ENCODE measurements around the gene PCDH18.

The PCDH18 gene

GRCh38 chr4:137476345-137476744 lies 55.9 kb downstream of the PCDH18 start:
- H3K27me3 ChIP-seq (ENCODE audit: insufficient read depth, low read length, poor library complexity), result no peaks in the 10 kb centered on the region
- H3K36me3 ChIP-seq (ENCODE audit: insufficient read depth, low read length), result no peaks in the 10 kb centered on the region
- no peak overlapping the region for H3K4me3 ChIP-seq (ENCODE audit: low read depth in 1 of 2, low read length in 2 of 2)
- H3K27ac ChIP-seq (ENCODE audit: low read length), result no peak overlapping the region
- no peak overlapping the region for H3K9ac ChIP-seq (ENCODE audit: low read depth, low read length)
- DNase-seq (no peak), ATAC-seq (ENCODE audit: insufficient read depth, low read depth) (no peak)
- no peak for TF ChIP-seq CTCF (IDR thresholded peaks at IDR 0.05; ENCODE audit: borderline replicate concordance, extremely low read depth, low read length, poor library complexity, severe bottlenecking)
- no peak for TF ChIP-seq EZH2 (IDR thresholded peaks at IDR 0.05; ENCODE audit: borderline replicate concordance, low read depth, low read length, severe bottlenecking)
- no peak overlapping the region for H3K4me2 ChIP-seq (ENCODE audit: insufficient read depth, low read length)
- H3K79me2 ChIP-seq (ENCODE audit: insufficient read depth, low read length), result no peaks in the 10 kb centered on the region
- H3K9me3 ChIP-seq (ENCODE audit: insufficient read depth, low read length, severe bottlenecking), result no peaks in the 10 kb centered on the region
- no peak overlapping the region for H2AFZ ChIP-seq (ENCODE audit: low read depth, low read length)
- no peaks in the 10 kb centered on the region for H3K4me1 ChIP-seq (ENCODE audit: insufficient read depth, low read length)
- H4K20me1 ChIP-seq (ENCODE audit: insufficient read depth, low read length), result no peaks in the 10 kb centered on the region

- Histone ChIP-seq H2AFZ (ENCODE audit: low read depth, low read length) (no peak overlapping the region), H4K20me1 (ENCODE audit: insufficient read depth, low read length) (no peaks in the 10 kb centered on the region), H3K4me1 (ENCODE audit: insufficient read depth, low read length) (no peaks in the 10 kb centered on the region), H3K27ac (ENCODE audit: low read length) (no peak overlapping the region), H3K27me3 (ENCODE audit: insufficient read depth, low read length, poor library complexity) (no peaks in the 10 kb centered on the region), H3K36me3 (ENCODE audit: insufficient read depth, low read length) (no peaks in the 10 kb centered on the region), H3K4me2 (ENCODE audit: insufficient read depth, low read length) (no peak overlapping the region), H3K4me3 (ENCODE audit: low read depth in 1 of 2, low read length in 2 of 2) (no peak overlapping the region), H3K9me3 (ENCODE audit: insufficient read depth, low read length, severe bottlenecking) (no peaks in the 10 kb centered on the region), H3K79me2 (ENCODE audit: insufficient read depth, low read length) (no peaks in the 10 kb centered on the region), H3K9ac (ENCODE audit: low read depth, low read length) (no peak overlapping the region)
- ATAC-seq (ENCODE audit: insufficient read depth, low read depth) (no peak), DNase-seq (no peak)
- TF ChIP-seq EZH2 (IDR thresholded peaks at IDR 0.05; ENCODE audit: borderline replicate concordance, low read depth, low read length, severe bottlenecking) (no peak), CTCF (IDR thresholded peaks at IDR 0.05; ENCODE audit: borderline replicate concordance, extremely low read depth, low read length, poor library complexity, severe bottlenecking) (no peak)
Measured at GRCh38 chr4:137474711-137475301, 57.5 kb downstream of the PCDH18 start.

- H3K79me2 ChIP-seq (ENCODE audit: insufficient read depth, low read length), result no peaks in the 10 kb centered on the region
- TF ChIP-seq CTCF (IDR thresholded peaks at IDR 0.05; ENCODE audit: borderline replicate concordance, extremely low read depth, low read length, poor library complexity, severe bottlenecking) (no peak), EZH2 (IDR thresholded peaks at IDR 0.05; ENCODE audit: borderline replicate concordance, low read depth, low read length, severe bottlenecking) (no peak)
- no peak overlapping the region for H3K27ac ChIP-seq (ENCODE audit: low read length)
- H3K4me3 ChIP-seq (ENCODE audit: low read depth in 1 of 2, low read length in 2 of 2), result no peak overlapping the region
- H3K4me2 ChIP-seq (ENCODE audit: insufficient read depth, low read length), result no peak overlapping the region
- H2AFZ ChIP-seq (ENCODE audit: low read depth, low read length), result no peak overlapping the region
- H4K20me1 ChIP-seq (ENCODE audit: insufficient read depth, low read length), result no peaks in the 10 kb centered on the region
- no peaks in the 10 kb centered on the region for H3K4me1 ChIP-seq (ENCODE audit: insufficient read depth, low read length)
- no peak for DNase-seq
- no peaks in the 10 kb centered on the region for H3K27me3 ChIP-seq (ENCODE audit: insufficient read depth, low read length, poor library complexity)
- no peak overlapping the region for H3K9ac ChIP-seq (ENCODE audit: low read depth, low read length)
- ATAC-seq (ENCODE audit: insufficient read depth, low read depth), result no peak
- H3K36me3 ChIP-seq (ENCODE audit: insufficient read depth, low read length), result no peaks in the 10 kb centered on the region
- H3K9me3 ChIP-seq (ENCODE audit: insufficient read depth, low read length, severe bottlenecking), result peaks cover 3% of the 10 kb centered on the region
Measured at GRCh38 chr4:137471895-137472294, 60.4 kb downstream of the PCDH18 start.

All from DND-41 (cell line).